Osteoblast (primary cell): ENCODE measurements around the gene EIF4G3. TPM values are rescaled to one million over a fixed set of nuclear protein-coding genes. Genes with fewer than 3 reads are reported as not detected.

Experiments used
- DNase-seq: peaks from one replicate; pipeline ENCODE4 v3.0.0; 2011; ENCODE audit warnings: low spot score, mixed read lengths; ENCODE audit not compliant: insufficient read length; ENCODE audit errors: missing footprints
- H2AFZ ChIP-seq: 2 replicates; pipeline ENCODE4 v1.6.0; 2011; ENCODE audit warnings: mild to moderate bottlenecking, low read length
- H3K27ac ChIP-seq: 2 replicates; pipeline ENCODE4 v1.5.1; 2011; ENCODE audit warnings: mild to moderate bottlenecking, low read depth, low read length, moderate library complexity
- H3K27me3 ChIP-seq: 2 replicates; pipeline ENCODE4 v1.6.0; 2012; ENCODE audit warnings: mild to moderate bottlenecking, control low read depth, inconsistent platforms, low read length, moderate library complexity; ENCODE audit not compliant: insufficient read depth
- H3K36me3 ChIP-seq: 2 replicates; pipeline ENCODE4 v1.5.1; 2011; ENCODE audit warnings: mild to moderate bottlenecking, low read length, control low read depth, moderate library complexity; ENCODE audit not compliant: insufficient read depth
- H3K4me1 ChIP-seq: 2 replicates; pipeline ENCODE4 v1.5.1; 2011; ENCODE audit warnings: mild to moderate bottlenecking, low read length, control low read depth, moderate library complexity; ENCODE audit not compliant: insufficient read depth
- H3K4me2 ChIP-seq: 2 replicates; pipeline ENCODE4 v1.6.0; 2011; ENCODE audit warnings: mild to moderate bottlenecking, low read length; ENCODE audit not compliant: insufficient read depth
- H3K4me3 ChIP-seq: fragments of 200-600 bp; sonication (generic); 3 replicates; pipeline ENCODE4 v1.5.1; 2012; ENCODE audit warnings: mild to moderate bottlenecking, low read length, inconsistent platforms; ENCODE audit not compliant: insufficient read depth
- H3K79me2 ChIP-seq: 2 replicates; pipeline ENCODE4 v1.6.0; 2012; ENCODE audit warnings: mild to moderate bottlenecking, low read length, control low read depth, inconsistent platforms; ENCODE audit not compliant: insufficient read depth
- H3K9me3 ChIP-seq: 2 replicates; pipeline ENCODE4 v1.5.1; 2011; ENCODE audit warnings: low read depth, low read length, control low read depth
- H4K20me1 ChIP-seq: 2 replicates; pipeline ENCODE4 v1.6.0; 2012; ENCODE audit warnings: mild to moderate bottlenecking, low read length, control low read depth; ENCODE audit not compliant: insufficient read depth
- CTCF ChIP-seq: IDR thresholded peaks from 2 replicates; pipeline ENCODE4 v1.5.1; 2011; ENCODE audit warnings: mild to moderate bottlenecking, low read depth, low read length, moderate library complexity; ENCODE audit errors: extremely low read depth
- total RNA-seq: library from RNA; depleted of rRNA; stranded (reverse); fragments of >200 nt; gene quantifications from 2 replicates; pipeline ENCODE4 v1.2.3, GENCODE V29; 2012

Gene EIF4G3
- total RNA-seq, 1 donor = 55.0 TPM

DNA sequence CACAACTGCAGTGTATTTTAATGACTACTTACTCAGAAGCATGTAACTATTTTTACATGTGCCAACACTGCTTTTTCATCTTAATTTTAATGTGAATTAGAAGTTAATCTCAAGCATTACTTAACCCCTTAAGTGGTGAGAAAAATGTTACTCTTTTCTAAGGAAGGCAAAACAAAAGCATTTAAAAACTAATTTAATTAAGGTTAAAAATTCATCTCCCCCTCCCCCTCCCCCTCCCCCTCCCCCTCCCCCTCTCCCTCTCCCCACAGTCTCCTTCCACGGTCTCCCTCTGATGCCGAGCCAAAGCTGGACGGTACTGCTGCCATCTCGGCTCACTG lies 362.2 kb downstream of the EIF4G3 start:
- Histone ChIP-seq H3K36me3 (peaks cover 16% of the 10 kb centered on the region), H3K27me3 (no peaks in the 10 kb centered on the region), H4K20me1 (no peaks in the 10 kb centered on the region), H3K4me2 (no peak overlapping the region), H3K4me1 (peaks cover 4% of the 10 kb centered on the region), H3K4me3 (no peak overlapping the region), H3K9me3 (no peaks in the 10 kb centered on the region), H3K79me2 (no peaks in the 10 kb centered on the region), H2AFZ (no peak overlapping the region), H3K27ac (no peak overlapping the region)
- peak; percentile 84 for DNase-seq
- no peak for TF ChIP-seq CTCF

GRCh38 chr1:20811916-20812315 lies 364.8 kb downstream of the EIF4G3 start:
- H2AFZ ChIP-seq = no peak overlapping the region
- TF ChIP-seq CTCF = no peak
- DNase-seq = no peak
- H3K9me3 ChIP-seq = no peaks in the 10 kb centered on the region
- no peaks in the 10 kb centered on the region for H3K79me2 ChIP-seq
- H4K20me1 ChIP-seq = no peaks in the 10 kb centered on the region
- no peak overlapping the region for H3K4me2 ChIP-seq
- no peak overlapping the region for H3K4me3 ChIP-seq
- H3K4me1 ChIP-seq = peaks cover 4% of the 10 kb centered on the region
- H3K36me3 ChIP-seq = peaks cover 15% of the 10 kb centered on the region
- no peak overlapping the region for H3K27ac ChIP-seq
- H3K27me3 ChIP-seq = no peaks in the 10 kb centered on the region

GRCh38 chr1:20793236-20793635 lies 383.5 kb downstream of the EIF4G3 start:
- peak overlapping the region; percentile 5 for H3K4me2 ChIP-seq
- H3K4me3 ChIP-seq = no peak overlapping the region
- no peaks in the 10 kb centered on the region for H3K36me3 ChIP-seq
- H3K9me3 ChIP-seq = no peaks in the 10 kb centered on the region
- peaks cover 28% of the 10 kb centered on the region for H3K4me1 ChIP-seq
- H3K79me2 ChIP-seq = no peaks in the 10 kb centered on the region
- DNase-seq = no peak
- TF ChIP-seq CTCF = no peak
- no peaks in the 10 kb centered on the region for H3K27me3 ChIP-seq
- H4K20me1 ChIP-seq = no peaks in the 10 kb centered on the region
- H2AFZ ChIP-seq = no peak overlapping the region
- no peak overlapping the region for H3K27ac ChIP-seq

DNA sequence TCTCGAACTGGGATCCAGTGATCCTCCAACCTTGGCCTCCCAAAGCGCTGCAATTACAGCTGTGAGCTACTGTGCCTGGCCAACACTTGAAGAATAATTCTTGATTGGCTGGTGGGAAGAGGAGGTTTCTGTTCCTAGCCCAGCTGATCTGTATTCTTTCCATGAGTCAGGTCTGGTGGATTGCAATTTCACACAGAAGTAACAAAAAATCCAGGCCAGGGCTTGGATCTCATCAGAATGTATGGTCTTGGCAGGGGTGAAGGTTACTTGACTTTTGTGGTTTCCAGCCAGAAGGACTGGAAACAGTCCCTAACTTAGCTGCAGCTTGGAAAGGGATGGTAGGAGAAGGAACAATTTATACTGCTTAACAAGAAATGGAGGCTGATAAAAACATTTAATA lies 384.5 kb downstream of the EIF4G3 start:
- no peak overlapping the region for H3K4me3 ChIP-seq
- H3K27ac ChIP-seq = peak overlapping the region; percentile 44
- peak; percentile 95 for DNase-seq
- peak overlapping the region; percentile 5 for H3K4me2 ChIP-seq
- H3K79me2 ChIP-seq = no peaks in the 10 kb centered on the region
- no peaks in the 10 kb centered on the region for H3K36me3 ChIP-seq
- no peaks in the 10 kb centered on the region for H4K20me1 ChIP-seq
- peaks cover 35% of the 10 kb centered on the region for H3K4me1 ChIP-seq
- H2AFZ ChIP-seq = no peak overlapping the region
- no peak for TF ChIP-seq CTCF
- H3K27me3 ChIP-seq = no peaks in the 10 kb centered on the region
- no peaks in the 10 kb centered on the region for H3K9me3 ChIP-seq
